ENCODE data around the gene NLGN3.

Gene NLGN3

DNA sequence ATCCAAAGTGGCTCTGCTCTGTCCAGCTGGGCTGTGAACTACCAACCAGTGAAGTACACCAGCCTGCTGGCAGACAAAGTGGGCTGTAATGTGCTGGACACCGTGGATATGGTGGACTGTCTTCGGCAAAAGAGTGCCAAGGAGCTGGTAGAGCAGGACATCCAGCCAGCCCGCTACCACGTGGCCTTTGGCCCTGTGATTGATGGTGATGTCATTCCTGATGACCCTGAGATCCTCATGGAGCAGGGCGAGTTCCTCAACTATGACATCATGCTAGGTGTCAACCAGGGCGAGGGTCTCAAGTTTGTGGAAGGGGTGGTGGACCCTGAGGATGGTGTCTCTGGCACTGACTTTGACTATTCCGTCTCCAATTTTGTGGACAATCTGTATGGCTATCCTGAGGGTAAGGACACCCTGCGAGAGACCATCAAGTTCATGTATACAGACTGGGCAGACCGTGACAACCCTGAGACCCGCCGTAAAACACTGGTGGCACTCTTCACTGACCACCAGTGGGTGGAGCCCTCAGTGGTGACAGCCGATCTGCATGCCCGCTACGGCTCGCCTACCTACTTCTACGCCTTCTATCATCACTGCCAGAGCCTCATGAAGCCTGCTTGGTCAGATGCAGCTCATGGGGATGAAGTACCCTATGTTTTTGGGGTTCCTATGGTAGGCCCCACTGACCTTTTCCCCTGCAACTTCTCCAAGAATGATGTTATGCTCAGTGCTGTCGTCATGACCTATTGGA is 22.6 kb downstream of the NLGN3 start:
- Histone ChIP-seq H3K9ac (ENCODE audit: low read length) (no peak overlapping the region), H3K36me3 (replicated peaks; ENCODE audit: insufficient read depth, low read length) (no peaks in the 10 kb centered on the region), H3K9me3 (replicated peaks; ENCODE audit: insufficient read depth, low read length) (no peaks in the 10 kb centered on the region), H3K9me2 (replicated peaks; ENCODE audit: insufficient read depth, low read length) (no peaks in the 10 kb centered on the region), H3F3A (ENCODE audit: insufficient read depth, low read length) (no peaks in the 10 kb centered on the region), H3K79me2 (ENCODE audit: low read length) (no peaks in the 10 kb centered on the region), H3K4me2 (ENCODE audit: low read depth, low read length) (no peak overlapping the region), H3K4me1 (ENCODE audit: low read length) (no peaks in the 10 kb centered on the region), H3K27me3 (replicated peaks; ENCODE audit: insufficient read depth, low read length) (no peaks in the 10 kb centered on the region), H4K20me1 (ENCODE audit: insufficient read depth, low read length) (no peaks in the 10 kb centered on the region), H2AFZ (ENCODE audit: low read length) (no peak overlapping the region), H3K27ac (ENCODE audit: low read length) (no peak overlapping the region), H3K4me3 (ENCODE audit: low read length) (no peak overlapping the region)
- DNase-seq: no peak
- TF ChIP-seq, protein P1, sequence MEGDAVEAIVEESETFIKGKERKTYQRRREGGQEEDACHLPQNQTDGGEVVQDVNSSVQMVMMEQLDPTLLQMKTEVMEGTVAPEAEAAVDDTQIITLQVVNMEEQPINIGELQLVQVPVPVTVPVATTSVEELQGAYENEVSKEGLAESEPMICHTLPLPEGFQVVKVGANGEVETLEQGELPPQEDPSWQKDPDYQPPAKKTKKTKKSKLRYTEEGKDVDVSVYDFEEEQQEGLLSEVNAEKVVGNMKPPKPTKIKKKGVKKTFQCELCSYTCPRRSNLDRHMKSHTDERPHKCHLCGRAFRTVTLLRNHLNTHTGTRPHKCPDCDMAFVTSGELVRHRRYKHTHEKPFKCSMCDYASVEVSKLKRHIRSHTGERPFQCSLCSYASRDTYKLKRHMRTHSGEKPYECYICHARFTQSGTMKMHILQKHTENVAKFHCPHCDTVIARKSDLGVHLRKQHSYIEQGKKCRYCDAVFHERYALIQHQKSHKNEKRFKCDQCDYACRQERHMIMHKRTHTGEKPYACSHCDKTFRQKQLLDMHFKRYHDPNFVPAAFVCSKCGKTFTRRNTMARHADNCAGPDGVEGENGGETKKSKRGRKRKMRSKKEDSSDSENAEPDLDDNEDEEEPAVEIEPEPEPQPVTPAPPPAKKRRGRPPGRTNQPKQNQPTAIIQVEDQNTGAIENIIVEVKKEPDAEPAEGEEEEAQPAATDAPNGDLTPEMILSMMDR (IDR thresholded peaks at IDR 0.05; ENCODE audit: low read length): no peak
- no peak for TF ChIP-seq EZH2phosphoT487 (IDR thresholded peaks at IDR 0.05; ENCODE audit: low read length)
- no peak for TF ChIP-seq EZH2 (optimal IDR thresholded peaks at IDR 0.05; ENCODE audit: low read depth, low read length)

DNA sequence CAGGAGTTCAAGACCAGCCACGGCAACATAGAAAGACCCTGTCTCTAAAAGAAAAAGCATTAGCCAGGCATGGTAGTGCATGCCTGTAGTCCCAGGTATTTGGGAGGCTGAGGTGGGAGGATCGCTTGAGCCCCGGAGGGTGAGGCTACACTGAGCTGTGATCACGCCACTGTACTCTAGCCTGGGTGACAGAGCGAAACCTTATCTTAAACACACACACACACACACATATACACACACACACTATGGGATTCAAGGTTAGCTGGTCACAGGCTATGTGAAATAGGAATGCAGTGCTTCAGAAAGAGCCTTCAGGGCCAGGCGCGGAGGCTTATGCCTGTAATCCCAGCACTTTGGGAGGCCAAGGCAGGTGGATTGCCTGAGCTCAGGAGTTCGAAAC is 23.5 kb downstream of the NLGN3 start:
- Histone ChIP-seq H3K4me1 (ENCODE audit: low read length) (no peaks in the 10 kb centered on the region), H3K79me2 (ENCODE audit: low read length) (no peaks in the 10 kb centered on the region), H3K4me3 (ENCODE audit: low read length) (no peak overlapping the region), H3K9ac (ENCODE audit: low read length) (no peak overlapping the region), H4K20me1 (ENCODE audit: insufficient read depth, low read length) (no peaks in the 10 kb centered on the region), H3K9me3 (replicated peaks; ENCODE audit: insufficient read depth, low read length) (no peaks in the 10 kb centered on the region), H2AFZ (ENCODE audit: low read length) (no peak overlapping the region), H3K4me2 (ENCODE audit: low read depth, low read length) (no peak overlapping the region), H3F3A (ENCODE audit: insufficient read depth, low read length) (no peaks in the 10 kb centered on the region), H3K27me3 (replicated peaks; ENCODE audit: insufficient read depth, low read length) (no peaks in the 10 kb centered on the region), H3K36me3 (replicated peaks; ENCODE audit: insufficient read depth, low read length) (no peaks in the 10 kb centered on the region), H3K27ac (ENCODE audit: low read length) (no peak overlapping the region), H3K9me2 (replicated peaks; ENCODE audit: insufficient read depth, low read length) (no peaks in the 10 kb centered on the region)
- no peak for DNase-seq
- TF ChIP-seq EZH2phosphoT487 (IDR thresholded peaks at IDR 0.05; ENCODE audit: low read length) (no peak), EZH2 (optimal IDR thresholded peaks at IDR 0.05; ENCODE audit: low read depth, low read length) (no peak)
- TF ChIP-seq, protein P1 (IDR thresholded peaks at IDR 0.05; ENCODE audit: low read length): no peak

DNA sequence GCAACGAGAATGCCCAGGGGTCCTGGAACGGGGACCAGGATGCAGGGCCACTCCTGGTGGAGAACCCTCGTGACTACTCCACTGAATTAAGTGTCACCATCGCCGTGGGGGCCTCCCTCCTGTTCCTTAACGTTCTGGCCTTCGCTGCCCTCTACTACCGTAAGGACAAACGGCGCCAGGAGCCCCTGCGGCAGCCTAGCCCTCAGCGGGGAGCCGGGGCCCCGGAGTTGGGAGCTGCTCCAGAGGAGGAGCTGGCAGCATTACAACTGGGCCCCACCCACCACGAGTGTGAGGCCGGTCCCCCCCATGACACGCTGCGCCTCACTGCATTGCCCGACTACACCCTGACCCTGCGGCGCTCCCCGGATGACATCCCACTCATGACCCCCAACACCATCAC is 24.9 kb downstream of the NLGN3 start:
- Histone ChIP-seq H3K9me2 (replicated peaks; ENCODE audit: insufficient read depth, low read length) (no peaks in the 10 kb centered on the region), H3K9ac (ENCODE audit: low read length) (no peak overlapping the region)

More for the DNA sequence above, 24.9 kb downstream of the NLGN3 start:
- DNase-seq: no peak
- no peaks in the 10 kb centered on the region for H3K9me3 ChIP-seq (replicated peaks; ENCODE audit: insufficient read depth, low read length)
- TF ChIP-seq EZH2phosphoT487 (IDR thresholded peaks at IDR 0.05; ENCODE audit: low read length) (no peak), EZH2 (optimal IDR thresholded peaks at IDR 0.05; ENCODE audit: low read depth, low read length) (no peak)
- TF ChIP-seq, protein P1 (IDR thresholded peaks at IDR 0.05; ENCODE audit: low read length): no peak
- H3K4me3 ChIP-seq (ENCODE audit: low read length): no peak overlapping the region
- no peak overlapping the region for H3K27ac ChIP-seq (ENCODE audit: low read length)
- H3K79me2 ChIP-seq (ENCODE audit: low read length): no peaks in the 10 kb centered on the region
- H2AFZ ChIP-seq (ENCODE audit: low read length): no peak overlapping the region
- H3K4me2 ChIP-seq (ENCODE audit: low read depth, low read length): no peak overlapping the region
- H3K36me3 ChIP-seq (replicated peaks; ENCODE audit: insufficient read depth, low read length): no peaks in the 10 kb centered on the region
- H4K20me1 ChIP-seq (ENCODE audit: insufficient read depth, low read length): no peaks in the 10 kb centered on the region
- H3K4me1 ChIP-seq (ENCODE audit: low read length): no peaks in the 10 kb centered on the region
- H3K27me3 ChIP-seq (replicated peaks; ENCODE audit: insufficient read depth, low read length): no peaks in the 10 kb centered on the region
- no peaks in the 10 kb centered on the region for H3F3A ChIP-seq (ENCODE audit: insufficient read depth, low read length)

Data from MM.1S (cell line).